ENCODE data around the gene NAGK.
"Not testable (repeated sequence)": the region's sequence is repeated elsewhere in the genome, so short reads cannot be mapped to it uniquely, and the experiment has no call there.

DNA sequence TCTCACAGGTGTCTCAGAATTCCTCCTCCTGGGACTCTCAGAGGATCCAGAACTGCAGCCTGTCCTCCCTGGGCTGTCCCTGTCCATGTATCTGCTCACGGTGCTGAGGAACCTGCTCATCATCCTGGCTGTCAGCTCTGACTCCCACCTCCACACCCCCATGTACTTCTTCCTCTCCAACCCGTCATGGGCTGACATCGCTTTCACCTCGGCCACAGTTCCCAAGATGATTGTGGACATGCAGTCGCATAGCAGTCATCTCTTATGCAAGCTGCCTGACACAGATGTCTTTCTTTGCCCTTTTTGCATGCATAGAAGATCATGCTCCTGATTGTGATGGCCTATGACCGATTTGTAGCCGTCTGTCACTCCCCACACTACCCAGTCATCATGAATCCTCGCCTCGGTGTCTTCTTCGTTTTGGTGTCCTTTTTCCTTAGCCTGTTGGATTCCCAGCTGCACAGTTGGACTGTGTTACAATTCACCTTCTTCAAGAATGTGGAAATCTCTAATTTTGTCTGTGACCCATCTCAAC, 13.2 kb upstream of the NAGK start:
- not testable (repeated sequence) for TF ChIP-seq POLR2A (IDR thresholded peaks at IDR 0.05)
- TF ChIP-seq, protein P1, sequence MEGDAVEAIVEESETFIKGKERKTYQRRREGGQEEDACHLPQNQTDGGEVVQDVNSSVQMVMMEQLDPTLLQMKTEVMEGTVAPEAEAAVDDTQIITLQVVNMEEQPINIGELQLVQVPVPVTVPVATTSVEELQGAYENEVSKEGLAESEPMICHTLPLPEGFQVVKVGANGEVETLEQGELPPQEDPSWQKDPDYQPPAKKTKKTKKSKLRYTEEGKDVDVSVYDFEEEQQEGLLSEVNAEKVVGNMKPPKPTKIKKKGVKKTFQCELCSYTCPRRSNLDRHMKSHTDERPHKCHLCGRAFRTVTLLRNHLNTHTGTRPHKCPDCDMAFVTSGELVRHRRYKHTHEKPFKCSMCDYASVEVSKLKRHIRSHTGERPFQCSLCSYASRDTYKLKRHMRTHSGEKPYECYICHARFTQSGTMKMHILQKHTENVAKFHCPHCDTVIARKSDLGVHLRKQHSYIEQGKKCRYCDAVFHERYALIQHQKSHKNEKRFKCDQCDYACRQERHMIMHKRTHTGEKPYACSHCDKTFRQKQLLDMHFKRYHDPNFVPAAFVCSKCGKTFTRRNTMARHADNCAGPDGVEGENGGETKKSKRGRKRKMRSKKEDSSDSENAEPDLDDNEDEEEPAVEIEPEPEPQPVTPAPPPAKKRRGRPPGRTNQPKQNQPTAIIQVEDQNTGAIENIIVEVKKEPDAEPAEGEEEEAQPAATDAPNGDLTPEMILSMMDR (IDR thresholded peaks at IDR 0.05), result not testable (repeated sequence)

All from lower leg skin (tissue), 3 donors.